Thyroid gland (tissue), 4 donors: ENCODE data around the gene FAM114A1.

Experiments used
- POLR2A ChIP-seq, 2 donors: fragments of 450-650 bp; IDR thresholded peaks; one replicate each; pipeline ENCODE4 v1.6.1; 2017; ENCODE audit warnings: antibody characterized with exemption in 2 of 2, mild to moderate bottlenecking in 2 of 2, moderate library complexity in 1 of 2
- TF ChIP-seq, protein P1 (sequence below), 6 experiments: fragments of 200-600 bp in 3 of 6; fragments of 450-650 bp in 3 of 6; sonication (generic) in 3 of 6; IDR thresholded peaks; one replicate each; pipeline ENCODE4 v1.5.1; 2016 to 2019; ENCODE audit warnings: antibody characterized with exemption in 6 of 6, mild to moderate bottlenecking in 2 of 6, inconsistent platforms in 1 of 6, moderate library complexity in 1 of 6

DNA sequence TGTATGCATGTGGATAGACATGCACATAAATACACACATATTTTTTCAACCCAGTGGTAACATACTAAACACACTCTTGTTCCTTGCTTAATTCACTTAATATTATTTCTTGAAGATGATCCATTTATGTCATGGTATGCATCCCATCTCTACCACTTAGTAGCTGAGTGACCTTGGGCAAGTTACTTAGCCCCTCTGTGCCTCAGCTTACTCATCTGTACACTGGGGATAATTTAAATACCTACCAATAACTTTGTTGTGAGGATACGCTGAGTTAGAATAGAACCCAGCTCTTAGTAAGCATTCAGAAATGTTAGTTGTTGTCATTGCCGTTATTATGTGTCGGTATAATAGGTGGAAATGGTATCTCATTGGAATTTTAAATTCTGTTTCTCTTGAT lies 41.4 kb downstream of the FAM114A1 start:
- TF ChIP-seq, protein P1, sequence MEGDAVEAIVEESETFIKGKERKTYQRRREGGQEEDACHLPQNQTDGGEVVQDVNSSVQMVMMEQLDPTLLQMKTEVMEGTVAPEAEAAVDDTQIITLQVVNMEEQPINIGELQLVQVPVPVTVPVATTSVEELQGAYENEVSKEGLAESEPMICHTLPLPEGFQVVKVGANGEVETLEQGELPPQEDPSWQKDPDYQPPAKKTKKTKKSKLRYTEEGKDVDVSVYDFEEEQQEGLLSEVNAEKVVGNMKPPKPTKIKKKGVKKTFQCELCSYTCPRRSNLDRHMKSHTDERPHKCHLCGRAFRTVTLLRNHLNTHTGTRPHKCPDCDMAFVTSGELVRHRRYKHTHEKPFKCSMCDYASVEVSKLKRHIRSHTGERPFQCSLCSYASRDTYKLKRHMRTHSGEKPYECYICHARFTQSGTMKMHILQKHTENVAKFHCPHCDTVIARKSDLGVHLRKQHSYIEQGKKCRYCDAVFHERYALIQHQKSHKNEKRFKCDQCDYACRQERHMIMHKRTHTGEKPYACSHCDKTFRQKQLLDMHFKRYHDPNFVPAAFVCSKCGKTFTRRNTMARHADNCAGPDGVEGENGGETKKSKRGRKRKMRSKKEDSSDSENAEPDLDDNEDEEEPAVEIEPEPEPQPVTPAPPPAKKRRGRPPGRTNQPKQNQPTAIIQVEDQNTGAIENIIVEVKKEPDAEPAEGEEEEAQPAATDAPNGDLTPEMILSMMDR (IDR thresholded peaks at IDR 0.05) = no peak
- TF ChIP-seq POLR2A (IDR thresholded peaks at IDR 0.05) = no peak
